Liver (tissue), 9 donors: ENCODE data around the gene P4HA2. TPM values are rescaled to one million over a fixed set of nuclear protein-coding genes. Genes with fewer than 3 reads are reported as not detected.

Source experiments
- DNase-seq: peaks from one replicate; pipeline ENCODE4 v3.0.0-alpha.2; 2017; ENCODE audit warnings: low spot score
- H3K27ac ChIP-seq, 2 donors: one replicate each; pipeline ENCODE4 v1.7.0; 2013; ENCODE audit warnings: inconsistent platforms in 2 of 2, low read length in 2 of 2, control low read depth in 1 of 2, low read depth in 1 of 2, mild to moderate bottlenecking in 1 of 2
- H3K27me3 ChIP-seq, 4 donors: one replicate each; pipeline versions ENCODE4 v1.6.1 to v1.7.0; 2013; ENCODE audit warnings: low read length in 3 of 4, inconsistent platforms in 1 of 4, mild to moderate bottlenecking in 1 of 4, moderate library complexity in 1 of 4; ENCODE audit not compliant: control insufficient read depth in 4 of 4, insufficient read depth in 4 of 4
- H3K36me3 ChIP-seq, 4 donors: one replicate each; pipeline versions ENCODE4 v1.6.1 to v1.7.0; 2013; ENCODE audit warnings: low read length in 3 of 4, mild to moderate bottlenecking in 3 of 4, low read depth in 1 of 4, moderate library complexity in 1 of 4; ENCODE audit not compliant: control insufficient read depth in 4 of 4, insufficient read depth in 3 of 4
- H3K4me1 ChIP-seq, 4 donors: one replicate each; pipeline versions ENCODE4 v1.6.1 to v1.7.0; 2013; ENCODE audit warnings: low read length in 3 of 4, mild to moderate bottlenecking in 3 of 4, moderate library complexity in 1 of 4; ENCODE audit not compliant: control insufficient read depth in 4 of 4, insufficient read depth in 4 of 4
- H3K4me3 ChIP-seq, 3 donors: one replicate each; pipeline versions ENCODE4 v1.6.1 to v1.7.0; 2013; ENCODE audit warnings: low read length in 3 of 3, control low read depth in 1 of 3, low read depth in 1 of 3, mild to moderate bottlenecking in 1 of 3
- H3K9ac ChIP-seq, 2 donors: one replicate each; pipeline ENCODE4 v1.7.0; 2013; ENCODE audit warnings: low read length in 2 of 2, mild to moderate bottlenecking in 2 of 2, moderate library complexity in 2 of 2, control low read depth in 1 of 2, low read depth in 1 of 2
- H3K9me3 ChIP-seq, 4 donors: one replicate each; pipeline versions ENCODE4 v1.6.1 to v1.7.0; 2013; ENCODE audit warnings: low read length in 3 of 4; ENCODE audit not compliant: control insufficient read depth in 4 of 4
- ATF3 ChIP-seq: IDR thresholded peaks from 2 replicates; pipeline ENCODE4 v1.6.1; 2016; ENCODE audit warnings: antibody characterized with exemption
- CTCF ChIP-seq: fragments of 150-350 bp; IDR thresholded peaks from 2 replicates; pipeline ENCODE4 v1.5.1; 2017; ENCODE audit warnings: improper control_type of control experiment, low read depth, low read length; ENCODE audit not compliant: missing input control
- EGR1 ChIP-seq, 2 donors: IDR thresholded peaks; 2 replicates each; pipeline ENCODE4 v1.6.1; 2016 to 2018; ENCODE audit warnings: antibody characterized with exemption in 2 of 2, low read depth in 2 of 2
- FOXA1 ChIP-seq: IDR thresholded peaks from 2 replicates; pipeline ENCODE4 v1.6.1; 2016; ENCODE audit warnings: antibody characterized with exemption
- FOXA2 ChIP-seq: IDR thresholded peaks from 2 replicates; pipeline ENCODE4 v1.6.1; 2016; ENCODE audit warnings: antibody characterized with exemption
- GABPA ChIP-seq, 2 donors: IDR thresholded peaks in 1 of 2; conservative IDR thresholded peaks in 1 of 2; 2 replicates each; pipeline ENCODE4 v1.6.1; 2016; ENCODE audit warnings: antibody characterized with exemption in 2 of 2, mild to moderate bottlenecking in 1 of 2, moderate library complexity in 1 of 2
- HNF4A ChIP-seq, 2 donors: conservative IDR thresholded peaks; 2 replicates each; pipeline ENCODE4 v1.6.1; 2016; ENCODE audit warnings: antibody characterized with exemption in 2 of 2, mild to moderate bottlenecking in 2 of 2
- HNF4G ChIP-seq: IDR thresholded peaks from 2 replicates; pipeline ENCODE4 v1.6.1; 2016; ENCODE audit warnings: antibody characterized with exemption
- JUND ChIP-seq, 2 donors: IDR thresholded peaks; 2 replicates each; pipeline ENCODE4 v1.6.1; 2016; ENCODE audit warnings: antibody characterized with exemption in 2 of 2
- MAX ChIP-seq: IDR thresholded peaks from 2 replicates; pipeline ENCODE4 v1.6.1; 2016; ENCODE audit warnings: antibody characterized with exemption
- NR2F2 ChIP-seq: IDR thresholded peaks from 2 replicates; pipeline ENCODE4 v1.6.1; 2016; ENCODE audit warnings: antibody characterized with exemption
- RAD21 ChIP-seq, 2 donors: IDR thresholded peaks; 2 replicates each; pipeline ENCODE4 v1.6.1; 2016; ENCODE audit warnings: antibody characterized with exemption in 2 of 2, mild to moderate bottlenecking in 2 of 2
- REST ChIP-seq: IDR thresholded peaks from 2 replicates; pipeline ENCODE4 v1.6.1; 2016; ENCODE audit warnings: antibody characterized with exemption, mild to moderate bottlenecking
- RXRA ChIP-seq, 2 donors: IDR thresholded peaks; 2 replicates each; pipeline ENCODE4 v1.6.1; 2017 to 2018; ENCODE audit warnings: antibody characterized with exemption in 2 of 2, mild to moderate bottlenecking in 1 of 2
- SP1 ChIP-seq: IDR thresholded peaks from 2 replicates; pipeline ENCODE4 v1.6.1; 2018; ENCODE audit warnings: antibody characterized with exemption, mild to moderate bottlenecking
- TAF1 ChIP-seq: conservative IDR thresholded peaks from 2 replicates; pipeline ENCODE4 v1.6.1; 2016; ENCODE audit warnings: antibody characterized with exemption, mild to moderate bottlenecking
- YY1 ChIP-seq: IDR thresholded peaks from 2 replicates; pipeline ENCODE4 v1.6.1; 2016; ENCODE audit warnings: antibody characterized with exemption, mild to moderate bottlenecking
- ZBTB33 ChIP-seq: IDR thresholded peaks from 2 replicates; pipeline ENCODE4 v1.6.1; 2016; ENCODE audit warnings: antibody characterized with exemption
- WGBS: extraction: QIAGEN DNeasy Blood & Tissue Kit; methylation state at CpG from one replicate; pipeline ENCODE4 v1.1.7; 2013; 5-methylcytosine and 5-hydroxymethylcytosine counted together
- polyA plus RNA-seq, 2 donors: library from polyadenylated mRNA; stranded (reverse) in 1 of 2; unstranded in 1 of 2; fragments of 200-250 nt in 1 of 2; fragments of >200 nt in 1 of 2; fragmentation: Nextera tagmentation in 1 of 2; extraction: Ambion mirVana in 1 of 2; gene quantifications; one replicate each; pipeline versions ENCODE4 v1.2.1 to v1.2.3, GENCODE V29; 2013 to 2015
- total RNA-seq, 2 donors: library from RNA; depleted of rRNA; stranded (reverse); fragments of >200 nt; gene quantifications; one replicate each; pipeline ENCODE4 v1.2.3, GENCODE V29; 2014
- donor health status: healthy.
- donor health status: healthy.
- donor health status: healthy.
- donor health status: healthy.
- donor health status: healthy.

Gene P4HA2
- total and polyA plus RNA-seq, 4 donors = 4.6 to 7.9 (median 6.1) TPM

GRCh38 chr5:132235340-132235739, 7.7 kb upstream of the P4HA2 start:
- Histone ChIP-seq H3K4me3 (no peak overlapping the region), H3K9ac (no peak overlapping the region), H3K9me3 (no peaks in the 10 kb centered on the region), H3K36me3 (no peaks in the 10 kb centered on the region), H3K4me1 (peaks cover 0 to 10% (median 5%) of the 10 kb centered on the region in 4 donors), H3K27me3 (no peaks in the 10 kb centered on the region), H3K27ac (no peak overlapping the region)
- TF ChIP-seq MAX (no peak), GABPA (IDR thresholded peaks at IDR 0.05 in 1 of 2, conservative IDR thresholded peaks at IDR 0.05 in 1 of 2) (no peak), FOXA2 (no peak), CTCF (no peak), TAF1 (no peak), RAD21 (IDR thresholded peaks at IDR 0.05) (no peak), EGR1 (IDR thresholded peaks at IDR 0.05; ENCODE audit: low read depth in 2 of 2) (no peak), YY1 (no peak), SP1 (no peak), ZBTB33 (no peak), RXRA (IDR thresholded peaks at IDR 0.05) (no peak), FOXA1 (no peak), JUND (IDR thresholded peaks at IDR 0.05) (no peak), HNF4A (conservative IDR thresholded peaks at IDR 0.05) (no peak), ATF3 (no peak), NR2F2 (no peak), REST (no peak), HNF4G (no peak)
- WGBS = 90% methylated on average over 3 of the region's 3 CpGs
- DNase-seq = peak; percentile 17
